Measurements from ENCODE around the gene LAMA5.

LAMA5 gene

DNA sequence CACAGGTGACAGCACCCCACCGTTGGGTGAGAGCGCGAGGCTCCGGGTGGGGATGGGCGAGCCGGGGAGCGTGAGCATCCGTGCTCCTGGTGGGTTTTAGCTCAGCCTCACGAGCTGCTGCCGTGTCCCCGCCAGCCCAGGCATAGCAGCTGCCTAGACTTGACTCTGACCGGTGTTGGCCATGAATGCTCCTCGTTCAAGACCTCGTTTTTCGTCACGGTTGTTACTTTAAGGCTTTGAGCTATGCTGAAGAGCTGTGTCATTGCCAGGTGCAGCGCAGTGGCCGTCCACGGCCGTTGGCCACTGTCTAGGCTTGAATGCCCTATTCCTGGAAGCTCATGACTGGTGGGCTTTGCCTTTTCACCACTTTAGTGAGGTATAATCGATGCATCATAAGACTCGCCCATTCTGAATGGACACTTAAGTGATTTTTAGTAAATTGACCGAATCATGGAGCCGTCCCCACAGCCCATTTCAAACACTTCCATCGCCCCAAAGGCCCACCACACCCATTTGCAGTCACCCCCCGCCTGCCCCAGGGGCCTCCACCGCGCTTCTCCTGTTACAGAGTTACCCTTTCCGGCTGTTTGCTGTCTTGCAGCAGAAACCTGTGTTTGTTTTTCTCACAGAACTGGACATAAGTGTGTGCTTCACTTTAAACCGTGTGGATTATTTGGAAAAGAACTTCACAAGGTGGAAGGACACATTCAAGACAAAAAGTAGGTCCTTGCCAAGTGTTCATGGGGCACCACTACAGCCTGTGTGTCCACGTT, 85.8 kb downstream of the LAMA5 start:
- H3K4me3 ChIP-seq (ENCODE audit: low read length), result no peak overlapping the region
- TF ChIP-seq, protein P1, sequence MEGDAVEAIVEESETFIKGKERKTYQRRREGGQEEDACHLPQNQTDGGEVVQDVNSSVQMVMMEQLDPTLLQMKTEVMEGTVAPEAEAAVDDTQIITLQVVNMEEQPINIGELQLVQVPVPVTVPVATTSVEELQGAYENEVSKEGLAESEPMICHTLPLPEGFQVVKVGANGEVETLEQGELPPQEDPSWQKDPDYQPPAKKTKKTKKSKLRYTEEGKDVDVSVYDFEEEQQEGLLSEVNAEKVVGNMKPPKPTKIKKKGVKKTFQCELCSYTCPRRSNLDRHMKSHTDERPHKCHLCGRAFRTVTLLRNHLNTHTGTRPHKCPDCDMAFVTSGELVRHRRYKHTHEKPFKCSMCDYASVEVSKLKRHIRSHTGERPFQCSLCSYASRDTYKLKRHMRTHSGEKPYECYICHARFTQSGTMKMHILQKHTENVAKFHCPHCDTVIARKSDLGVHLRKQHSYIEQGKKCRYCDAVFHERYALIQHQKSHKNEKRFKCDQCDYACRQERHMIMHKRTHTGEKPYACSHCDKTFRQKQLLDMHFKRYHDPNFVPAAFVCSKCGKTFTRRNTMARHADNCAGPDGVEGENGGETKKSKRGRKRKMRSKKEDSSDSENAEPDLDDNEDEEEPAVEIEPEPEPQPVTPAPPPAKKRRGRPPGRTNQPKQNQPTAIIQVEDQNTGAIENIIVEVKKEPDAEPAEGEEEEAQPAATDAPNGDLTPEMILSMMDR (IDR thresholded peaks at IDR 0.05; ENCODE audit: insufficient read depth, low read depth, low read length, missing control alignments), result no peak
- DNase-seq (ENCODE audit: low read depth), result no peak

DNA sequence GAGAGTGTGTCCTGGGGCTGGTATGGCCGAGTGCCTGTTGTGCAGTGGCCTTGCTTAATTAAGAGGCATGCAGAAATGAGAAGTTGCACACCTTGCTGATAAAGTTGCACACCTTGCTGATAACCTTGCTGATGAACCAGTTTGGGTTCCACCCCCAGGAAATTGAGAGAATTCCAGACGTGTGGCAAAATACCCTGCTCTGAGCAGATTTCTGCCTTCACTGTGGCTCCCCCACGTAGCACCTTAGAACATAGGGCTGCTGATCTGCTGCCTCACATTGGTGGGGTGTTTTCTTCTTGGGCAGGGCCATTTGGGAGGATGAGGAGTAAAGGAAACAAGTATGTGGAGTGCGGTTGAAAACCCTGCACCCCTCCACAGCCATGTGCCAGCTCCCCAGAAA, 86.8 kb downstream of the LAMA5 start:
- TF ChIP-seq, protein P1 (IDR thresholded peaks at IDR 0.05; ENCODE audit: insufficient read depth, low read depth, low read length, missing control alignments), result no peak
- DNase-seq (ENCODE audit: low read depth), result no peak
- H3K4me3 ChIP-seq (ENCODE audit: low read length), result no peak overlapping the region

DNA sequence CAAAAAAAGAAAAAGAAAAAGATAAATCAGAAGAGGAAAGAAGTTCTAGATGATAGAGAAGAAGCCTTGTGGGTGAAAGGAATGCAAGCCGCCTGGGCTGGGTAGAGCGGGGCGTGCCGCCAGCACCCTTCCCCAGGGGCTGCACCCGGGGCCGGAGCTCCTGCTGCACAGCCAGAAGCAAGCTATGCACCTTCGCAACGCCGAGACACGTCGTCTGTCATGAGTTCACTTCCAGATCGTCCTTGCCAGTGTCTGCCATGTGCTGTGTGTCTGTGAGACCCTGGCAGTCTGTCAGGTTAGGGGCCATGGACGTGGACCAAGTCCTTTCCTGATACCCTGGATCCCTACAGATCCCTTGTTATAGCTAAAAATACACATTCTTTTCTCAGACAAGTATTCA, 89.9 kb downstream of the LAMA5 start:
- H3K4me3 ChIP-seq (ENCODE audit: low read length), result no peak overlapping the region
- no peak for DNase-seq (ENCODE audit: low read depth)
- TF ChIP-seq, protein P1 (IDR thresholded peaks at IDR 0.05; ENCODE audit: insufficient read depth, low read depth, low read length, missing control alignments), result no peak

DNA sequence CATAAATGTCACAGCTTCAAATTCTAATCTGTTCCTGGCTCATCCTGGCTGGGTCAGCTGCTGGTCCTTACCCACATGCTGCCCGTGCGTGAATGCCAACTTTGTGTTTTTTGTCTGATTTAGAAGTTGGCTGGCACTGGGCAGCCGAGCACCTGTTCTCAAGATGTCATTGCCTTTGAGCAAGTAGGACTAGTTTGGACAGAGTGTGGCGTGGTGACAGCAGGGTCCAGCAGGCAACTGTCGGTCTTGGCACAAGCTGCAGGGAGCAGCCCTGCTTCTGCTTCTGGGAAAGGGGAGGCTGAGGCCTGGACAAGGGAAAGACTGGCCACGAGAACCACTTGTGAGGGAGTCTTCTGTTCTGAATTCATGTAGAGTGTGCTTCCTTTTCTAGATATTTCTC, 90.7 kb downstream of the LAMA5 start:
- no peak overlapping the region for H3K4me3 ChIP-seq (ENCODE audit: low read length)
- DNase-seq (ENCODE audit: low read depth), result no peak
- TF ChIP-seq, protein P1 (IDR thresholded peaks at IDR 0.05; ENCODE audit: insufficient read depth, low read depth, low read length, missing control alignments), result no peak

DNA sequence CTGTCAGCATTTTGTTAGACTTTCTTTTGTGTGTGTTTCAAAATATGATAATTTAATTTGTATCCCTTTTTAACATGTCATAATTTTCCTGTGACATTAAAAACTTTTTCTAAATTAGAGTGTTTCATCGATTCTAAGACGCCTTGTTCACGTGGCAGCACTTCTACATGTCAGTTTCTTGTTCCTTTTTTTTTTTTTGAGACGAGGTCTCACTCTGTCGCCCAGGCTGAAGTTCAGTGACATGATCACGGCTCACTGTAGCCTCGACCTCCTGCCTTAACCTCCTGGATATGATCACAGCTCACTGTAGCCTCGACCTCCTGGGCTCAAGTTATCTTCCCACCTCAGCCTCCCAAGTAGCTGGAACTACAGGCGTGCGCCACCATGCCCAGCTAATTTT, 91.9 kb downstream of the LAMA5 start:
- TF ChIP-seq, protein P1 (IDR thresholded peaks at IDR 0.05; ENCODE audit: insufficient read depth, low read depth, low read length, missing control alignments), result no peak
- H3K4me3 ChIP-seq (ENCODE audit: low read length), result no peak overlapping the region
- DNase-seq (ENCODE audit: low read depth), result no peak

DNA sequence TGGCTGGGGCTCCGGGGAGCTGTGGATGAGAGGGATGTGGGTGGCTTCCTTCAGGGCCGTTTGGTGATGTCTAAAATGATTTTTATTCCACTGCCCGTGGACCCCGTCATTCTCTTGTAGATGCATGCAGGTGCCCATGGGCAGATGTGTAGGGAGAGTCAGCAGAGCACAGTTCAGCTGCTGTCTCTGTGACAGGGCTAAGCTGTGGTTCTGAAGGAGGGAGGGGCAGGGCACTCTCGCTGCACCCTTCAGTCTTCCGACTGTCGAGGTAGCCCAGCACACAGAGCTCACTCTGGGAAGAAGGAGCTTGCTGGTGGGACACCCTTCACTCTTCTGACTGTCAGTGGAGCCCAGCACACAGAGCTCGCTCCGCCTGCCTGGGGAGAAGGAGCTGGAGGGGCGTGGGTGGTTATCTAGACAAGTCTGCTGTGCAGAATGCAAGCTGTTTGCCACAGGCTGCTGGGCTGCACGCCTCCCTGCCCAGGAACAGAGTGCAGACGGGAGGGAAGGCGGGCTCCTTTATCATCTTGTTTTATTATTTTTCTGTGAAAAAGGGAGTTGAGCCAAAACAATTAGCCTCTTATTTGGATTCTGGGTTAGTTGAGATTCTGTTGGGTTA, 92.7 kb downstream of the LAMA5 start:
- TF ChIP-seq, protein P1 (IDR thresholded peaks at IDR 0.05; ENCODE audit: insufficient read depth, low read depth, low read length, missing control alignments), result no peak
- DNase-seq (ENCODE audit: low read depth), result no peak
- no peak overlapping the region for H3K4me3 ChIP-seq (ENCODE audit: low read length)

All from epithelial cell of esophagus (primary cell).